HG03108 (cell line): ENCODE data around the gene PABPC1L2B.
"Not testable (repeated sequence)": the region's sequence is repeated elsewhere in the genome, so short reads cannot be mapped to it uniquely, and the experiment has no call there.

Source experiments
- ATAC-seq: cut with Tn5 transposase; IDR thresholded peaks from one replicate; pipeline ENCODE4 v1.9.1; 2021; ENCODE audit warnings: moderate library complexity; ENCODE audit not compliant: unreplicated experiment

The PABPC1L2B gene

DNA sequence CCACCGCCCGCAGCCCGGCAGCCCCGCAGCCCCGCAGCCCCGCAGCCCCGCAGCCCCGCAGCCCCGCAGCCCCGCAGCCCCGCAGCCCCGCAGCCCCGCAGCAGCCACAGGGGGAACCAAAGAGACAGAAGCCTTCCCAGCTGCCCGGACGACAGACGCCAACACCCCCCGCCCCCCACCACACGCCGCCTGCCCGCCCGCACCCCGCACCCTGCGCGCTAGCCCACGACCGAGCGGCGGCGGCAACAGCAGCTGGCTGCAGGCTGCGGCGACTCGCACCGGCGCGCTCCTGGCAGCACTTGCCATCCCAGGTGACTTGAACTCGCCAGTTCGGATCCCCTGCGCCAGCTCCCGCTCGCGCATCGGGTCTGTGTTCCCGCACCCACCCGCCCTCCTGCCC, at the start of gene PABPC1L2B:
TSS of gene PABPC1L2B (plus strand) at position 207 of the 400 bp plus-strand sequence. CDS start 704 bp downstream, outside the sequence.
- ATAC-seq, result not testable (repeated sequence)

DNA sequence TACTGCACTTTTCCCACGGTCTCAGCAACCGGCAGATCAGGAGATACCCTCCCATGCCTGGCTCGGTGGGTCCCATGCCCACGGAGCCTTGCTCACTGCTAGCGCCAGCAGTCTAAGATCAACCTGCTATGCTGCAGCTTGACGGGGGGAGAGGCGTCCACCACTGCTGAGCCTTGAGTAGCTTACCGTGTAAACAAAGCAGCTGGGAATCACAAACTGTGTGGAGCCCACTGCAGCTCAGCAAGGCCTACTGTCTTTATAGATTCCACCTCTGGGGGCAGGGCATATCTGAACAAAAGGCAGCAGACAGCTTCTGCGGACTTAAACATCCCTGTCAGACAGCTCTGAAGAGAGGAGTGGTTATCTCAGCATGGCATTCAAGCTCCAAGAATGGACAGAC, 42.8 kb upstream of the PABPC1L2B start:
- ATAC-seq, result not testable (repeated sequence)

DNA sequence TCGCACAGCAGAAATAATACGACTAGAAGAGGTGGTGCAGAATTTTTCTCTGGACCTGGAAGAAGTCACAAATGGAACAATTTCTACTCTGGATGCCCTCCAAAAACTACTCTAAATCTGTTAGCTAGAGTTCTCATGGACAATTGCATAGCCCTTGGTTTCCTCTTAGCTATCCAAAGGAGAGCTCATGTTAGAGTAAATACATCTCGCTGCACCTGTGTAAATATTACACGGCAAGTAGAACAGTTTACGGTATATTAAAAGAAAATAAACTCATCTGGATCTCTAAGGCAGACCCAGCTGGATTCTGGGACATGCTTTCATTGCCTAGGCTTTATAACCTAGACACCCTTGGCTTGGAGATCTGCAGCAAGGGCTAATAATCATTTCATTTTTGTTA, 30.9 kb upstream of the PABPC1L2B start:
- ATAC-seq, result not testable (repeated sequence)

DNA sequence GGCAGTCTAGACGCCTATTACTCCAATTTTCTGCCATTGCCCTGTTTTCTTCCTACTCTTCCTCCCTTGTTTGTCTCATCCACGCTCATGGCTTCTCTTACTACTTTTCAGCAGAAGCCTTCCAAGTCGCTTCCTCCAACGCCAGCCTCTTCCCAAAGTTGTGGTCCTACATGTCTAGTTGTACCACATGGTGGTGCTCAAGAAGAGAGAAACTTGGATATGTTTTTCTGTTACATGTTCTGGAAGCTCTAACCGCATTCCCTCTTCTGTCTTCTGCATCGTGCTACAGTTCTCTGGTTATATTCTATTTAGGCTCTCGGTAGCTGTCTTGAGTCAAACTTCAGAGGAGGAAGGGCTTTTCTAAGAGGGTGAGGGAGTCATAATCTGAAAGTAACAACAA, 27.9 kb upstream of the PABPC1L2B start:
- not testable (repeated sequence) for ATAC-seq

DNA sequence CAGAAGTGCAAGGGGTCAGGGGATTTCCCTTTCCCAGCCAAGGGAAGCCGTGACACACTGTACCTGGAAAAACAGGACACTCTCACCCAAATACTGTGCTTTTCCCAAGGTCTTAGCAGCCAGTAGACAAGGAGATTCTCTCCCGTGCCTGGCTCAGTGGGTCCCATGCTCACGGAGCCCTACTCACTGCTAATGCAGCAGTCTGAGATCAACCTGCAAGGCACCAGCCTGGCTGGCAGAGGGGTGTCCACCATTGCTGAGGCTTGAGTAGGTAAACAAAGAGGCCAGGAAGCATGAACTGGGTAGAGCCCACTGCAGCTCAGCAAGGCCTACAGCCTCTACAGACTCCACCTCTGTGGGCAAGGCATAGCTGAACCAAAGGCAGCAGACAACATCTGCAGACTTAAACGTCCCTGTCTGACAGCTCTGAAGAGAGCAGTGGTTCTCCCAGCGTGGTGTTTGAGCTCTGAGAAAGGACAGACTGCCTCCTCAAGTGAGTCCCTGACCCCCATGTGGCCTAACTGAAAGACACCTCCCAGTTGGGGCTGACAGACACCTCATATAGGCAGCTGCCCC, 21.8 kb upstream of the PABPC1L2B start:
- not testable (repeated sequence) for ATAC-seq

DNA sequence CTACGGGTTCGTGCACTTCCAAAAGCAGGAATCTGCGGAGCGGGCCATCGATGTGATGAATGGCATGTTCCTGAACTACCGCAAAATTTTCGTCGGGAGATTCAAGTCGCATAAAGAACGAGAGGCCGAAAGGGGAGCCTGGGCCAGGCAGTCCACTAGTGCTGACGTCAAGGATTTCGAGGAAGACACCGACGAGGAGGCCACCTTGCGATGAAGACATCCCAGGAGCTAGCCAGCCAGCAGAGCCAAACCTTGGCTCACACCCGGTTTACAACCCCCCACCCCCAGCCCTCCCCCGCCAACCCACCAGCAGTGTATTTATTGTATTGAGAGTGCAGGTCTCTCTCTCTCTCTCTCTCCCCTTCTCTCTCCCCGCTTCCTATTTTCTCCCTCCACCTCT, 1.3 kb downstream of the PABPC1L2B start:
- not testable (repeated sequence) for ATAC-seq

DNA sequence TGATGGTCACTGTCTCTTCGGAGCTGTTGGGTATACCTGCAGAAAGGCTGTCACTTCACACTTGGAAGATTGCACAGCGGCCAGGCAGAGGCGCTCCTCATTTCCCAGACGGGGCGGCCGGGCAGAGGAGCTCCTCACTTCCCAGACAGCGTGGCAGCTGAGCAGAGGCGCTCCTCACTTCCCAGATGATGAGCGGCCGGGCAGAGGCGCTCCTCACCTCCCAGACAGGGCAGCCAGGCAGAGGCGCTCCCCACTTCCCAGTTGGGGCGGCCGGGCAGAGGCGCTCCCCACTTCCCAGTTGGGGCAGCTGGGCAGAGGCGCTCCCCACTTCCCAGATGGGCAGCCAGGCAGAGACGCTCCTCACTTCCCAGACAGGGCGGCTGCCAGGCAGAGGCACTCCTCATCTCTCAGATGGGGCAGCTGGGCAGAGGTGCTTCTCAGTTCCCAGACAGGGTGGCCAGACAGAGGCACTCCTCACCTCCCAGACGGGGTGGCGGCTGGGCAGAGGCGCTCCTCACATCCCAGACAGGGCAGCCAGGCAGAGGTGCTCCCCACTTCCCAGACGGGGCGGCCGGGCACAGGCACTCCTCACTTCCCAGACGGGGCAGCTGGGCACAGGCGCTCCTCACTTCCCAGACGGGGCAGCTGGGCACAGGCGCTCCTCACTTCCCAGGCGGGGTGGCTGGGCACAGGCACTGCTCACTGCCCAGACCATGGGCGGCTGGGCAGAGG, 18.8 kb downstream of the PABPC1L2B start:
- ATAC-seq, result no peak

DNA sequence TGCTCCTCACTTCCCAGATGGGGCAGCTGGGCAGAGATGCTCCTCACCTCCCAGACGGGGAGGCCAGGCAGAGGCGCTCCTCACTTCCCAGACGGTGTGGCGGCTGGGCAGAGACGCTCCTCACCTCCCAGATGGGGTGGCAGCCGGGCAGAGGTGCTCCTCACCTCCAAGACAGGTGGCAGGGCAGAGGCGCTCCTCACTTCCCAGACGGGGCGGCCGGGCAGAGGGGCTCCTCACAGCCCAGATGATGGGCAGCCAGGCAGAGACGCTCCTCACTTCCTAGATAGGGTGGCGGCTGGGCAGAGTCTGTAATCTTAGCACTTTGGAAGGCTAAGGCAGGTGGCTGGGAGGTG, 19.3 kb downstream of the PABPC1L2B start:
- not testable (repeated sequence) for ATAC-seq

DNA sequence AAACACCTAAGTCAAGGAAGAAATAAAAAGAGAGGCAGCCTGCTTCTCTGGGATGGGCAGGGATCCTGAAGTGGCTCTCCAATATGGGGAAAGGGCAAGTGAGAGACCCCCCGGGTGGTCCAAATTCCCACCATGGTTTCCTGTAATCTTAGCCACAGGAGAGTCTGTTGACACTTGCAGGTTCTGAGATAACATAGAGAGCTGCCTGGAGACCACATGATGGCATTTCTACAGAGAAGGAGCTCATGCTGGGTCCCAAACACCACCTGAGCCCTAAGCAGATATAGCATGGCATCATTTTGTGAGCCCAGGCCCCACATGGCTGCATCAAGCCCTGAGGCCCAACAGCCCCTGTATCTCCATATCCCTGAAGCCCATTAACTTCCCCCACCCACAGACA, 26.1 kb downstream of the PABPC1L2B start:
- ATAC-seq, result no peak
